Cardiac fibroblast (primary cell): Measurements from ENCODE around the gene DHRSX.
A peak's percentile ranks its signal among the peaks of the same experiment; 100 is the strongest.

ENCODE experiments used
- DNase-seq, 2 donors: peaks; one replicate each; pipeline versions ENCODE4 v3.0.0 to v3.0.0-alpha.2; 2010; ENCODE audit warnings: low read depth in 2 of 2
- H3K4me3 ChIP-seq, 2 donors: replicated peaks in 1 of 2; 1 replicate in 1 of 2; 2 replicates in 1 of 2; pipeline ENCODE4 v1.5.1; 2011; ENCODE audit warnings: low read depth in 2 of 2, low read length in 2 of 2, mild to moderate bottlenecking in 2 of 2, moderate library complexity in 1 of 2
- CTCF ChIP-seq: IDR thresholded peaks from one replicate; pipeline ENCODE4 v1.5.1; 2011; ENCODE audit warnings: low read depth, mild to moderate bottlenecking, low read length, inconsistent platforms

DHRSX gene

DNA sequence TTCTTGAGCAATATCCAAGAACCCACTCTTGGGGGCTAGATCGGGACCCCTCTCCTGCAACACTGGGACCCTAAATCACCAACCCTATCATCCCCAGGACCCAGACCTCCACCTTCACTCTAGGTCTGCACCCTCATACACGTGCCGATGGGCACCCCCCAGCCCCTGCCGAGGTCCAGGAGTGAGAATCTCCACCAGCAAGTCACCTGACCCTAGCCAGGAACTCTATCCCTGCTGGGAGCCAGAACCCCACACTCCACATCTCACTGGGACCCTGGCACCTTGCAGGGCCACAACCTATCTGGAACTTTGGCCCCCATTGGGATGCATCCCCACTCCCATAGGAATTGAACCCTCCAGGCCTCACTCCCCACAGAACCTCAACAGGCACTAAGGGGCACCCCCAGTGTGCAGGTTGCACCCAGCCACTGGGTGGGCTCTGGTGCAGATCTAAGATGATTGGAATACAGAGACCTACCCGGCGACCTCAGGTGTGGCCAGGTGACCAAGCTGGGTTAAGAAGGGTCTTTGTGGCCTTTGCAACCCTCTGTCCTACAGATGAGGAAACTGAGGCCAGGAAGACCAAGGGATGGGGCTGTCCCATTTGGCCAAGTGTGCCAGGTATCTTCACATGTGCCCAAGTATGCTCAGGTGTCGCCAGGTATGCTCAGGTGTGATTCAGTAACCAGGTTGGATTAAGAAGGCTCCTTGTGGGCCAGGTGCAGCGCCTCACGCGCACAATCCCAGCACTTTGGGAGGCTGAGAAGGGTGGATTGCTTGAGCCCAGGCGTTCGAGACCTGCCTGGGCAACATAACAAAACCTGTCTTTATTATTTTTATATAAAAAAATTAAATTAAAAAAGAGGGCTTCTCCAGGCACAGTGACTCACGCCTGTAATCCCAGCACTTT, 3.1 kb upstream of the DHRSX start:
- H3K4me3 ChIP-seq = no peak overlapping the region
- DNase-seq = no peak
- TF ChIP-seq CTCF = no peak

GRCh38 chrX:2502668-2503519, 2.1 kb upstream of the DHRSX start:
- TF ChIP-seq CTCF = no peak
- no peak overlapping the region for H3K4me3 ChIP-seq
- peak; percentile 36 to 43 for DNase-seq

- no peak for DNase-seq
- no peak for TF ChIP-seq CTCF
- H3K4me3 ChIP-seq = no peak overlapping the region
Observed at GRCh38 chrX:2502120-2502667, 1.4 kb upstream of the DHRSX start.

- no peak for TF ChIP-seq CTCF
- no peak overlapping the region for H3K4me3 ChIP-seq
- DNase-seq = no peak
Observed at GRCh38 chrX:2501559-2502102, 855 bp upstream of the DHRSX start.

GRCh38 chrX:2500091-2500802, 529 bp downstream of the DHRSX start:
- TF ChIP-seq CTCF = no peak
- DNase-seq = peak; percentile 47 to 79
- peak overlapping the region; percentile 69 to 78 for H3K4me3 ChIP-seq

GRCh38 chrX:2499507-2499906, 1.3 kb downstream of the DHRSX start:
- no peak for TF ChIP-seq CTCF
- peak overlapping the region; percentile 69 to 78 for H3K4me3 ChIP-seq
- DNase-seq = no peak
